ENCODE data around the gene ECHS1. TPM values are rescaled to one million over a fixed set of nuclear protein-coding genes. Genes with fewer than 3 reads are reported as not detected.

Gene ECHS1
- total RNA-seq, 1 donor from 2014 or later, result 44.8 TPM

- H3K36me3 ChIP-seq (ENCODE audit: control insufficient read depth, insufficient read depth, low read length), result no peaks in the 10 kb centered on the region
- peak overlapping the region; percentile 8 for H3K4me3 ChIP-seq (ENCODE audit: low read depth, low read length)
- DNase-seq (ENCODE audit: low read depth), result no peak
- peaks cover 33% of the 10 kb centered on the region for H3K27me3 ChIP-seq (ENCODE audit: control insufficient read depth, insufficient read depth, low read length)
- TF ChIP-seq, protein P1, sequence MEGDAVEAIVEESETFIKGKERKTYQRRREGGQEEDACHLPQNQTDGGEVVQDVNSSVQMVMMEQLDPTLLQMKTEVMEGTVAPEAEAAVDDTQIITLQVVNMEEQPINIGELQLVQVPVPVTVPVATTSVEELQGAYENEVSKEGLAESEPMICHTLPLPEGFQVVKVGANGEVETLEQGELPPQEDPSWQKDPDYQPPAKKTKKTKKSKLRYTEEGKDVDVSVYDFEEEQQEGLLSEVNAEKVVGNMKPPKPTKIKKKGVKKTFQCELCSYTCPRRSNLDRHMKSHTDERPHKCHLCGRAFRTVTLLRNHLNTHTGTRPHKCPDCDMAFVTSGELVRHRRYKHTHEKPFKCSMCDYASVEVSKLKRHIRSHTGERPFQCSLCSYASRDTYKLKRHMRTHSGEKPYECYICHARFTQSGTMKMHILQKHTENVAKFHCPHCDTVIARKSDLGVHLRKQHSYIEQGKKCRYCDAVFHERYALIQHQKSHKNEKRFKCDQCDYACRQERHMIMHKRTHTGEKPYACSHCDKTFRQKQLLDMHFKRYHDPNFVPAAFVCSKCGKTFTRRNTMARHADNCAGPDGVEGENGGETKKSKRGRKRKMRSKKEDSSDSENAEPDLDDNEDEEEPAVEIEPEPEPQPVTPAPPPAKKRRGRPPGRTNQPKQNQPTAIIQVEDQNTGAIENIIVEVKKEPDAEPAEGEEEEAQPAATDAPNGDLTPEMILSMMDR (IDR thresholded peaks at IDR 0.05; ENCODE audit: insufficient read depth, low read length, severe bottlenecking), result no peak
- FAIRE-seq, result no peak
Observed at GRCh38 chr10:133334503-133335245, 38.5 kb downstream of the ECHS1 start.

- H3K36me3 ChIP-seq (ENCODE audit: control insufficient read depth, insufficient read depth, low read length), result no peaks in the 10 kb centered on the region
- no peak for FAIRE-seq
- TF ChIP-seq, protein P1 (IDR thresholded peaks at IDR 0.05; ENCODE audit: insufficient read depth, low read length, severe bottlenecking), result no peak
Observed at GRCh38 chr10:133332936-133333699, 40.0 kb downstream of the ECHS1 start.

GRCh38 chr10:133329491-133330202, 43.5 kb downstream of the ECHS1 start:
- H3K4me3 ChIP-seq (ENCODE audit: low read depth, low read length), result no peak overlapping the region

More at GRCh38 chr10:133332936-133333699, 40.0 kb downstream of the ECHS1 start:
- DNase-seq (ENCODE audit: low read depth), result no peak
- Histone ChIP-seq H3K27me3 (ENCODE audit: control insufficient read depth, insufficient read depth, low read length) (peaks cover 40% of the 10 kb centered on the region), H3K4me3 (ENCODE audit: low read depth, low read length) (no peak overlapping the region)

DNA sequence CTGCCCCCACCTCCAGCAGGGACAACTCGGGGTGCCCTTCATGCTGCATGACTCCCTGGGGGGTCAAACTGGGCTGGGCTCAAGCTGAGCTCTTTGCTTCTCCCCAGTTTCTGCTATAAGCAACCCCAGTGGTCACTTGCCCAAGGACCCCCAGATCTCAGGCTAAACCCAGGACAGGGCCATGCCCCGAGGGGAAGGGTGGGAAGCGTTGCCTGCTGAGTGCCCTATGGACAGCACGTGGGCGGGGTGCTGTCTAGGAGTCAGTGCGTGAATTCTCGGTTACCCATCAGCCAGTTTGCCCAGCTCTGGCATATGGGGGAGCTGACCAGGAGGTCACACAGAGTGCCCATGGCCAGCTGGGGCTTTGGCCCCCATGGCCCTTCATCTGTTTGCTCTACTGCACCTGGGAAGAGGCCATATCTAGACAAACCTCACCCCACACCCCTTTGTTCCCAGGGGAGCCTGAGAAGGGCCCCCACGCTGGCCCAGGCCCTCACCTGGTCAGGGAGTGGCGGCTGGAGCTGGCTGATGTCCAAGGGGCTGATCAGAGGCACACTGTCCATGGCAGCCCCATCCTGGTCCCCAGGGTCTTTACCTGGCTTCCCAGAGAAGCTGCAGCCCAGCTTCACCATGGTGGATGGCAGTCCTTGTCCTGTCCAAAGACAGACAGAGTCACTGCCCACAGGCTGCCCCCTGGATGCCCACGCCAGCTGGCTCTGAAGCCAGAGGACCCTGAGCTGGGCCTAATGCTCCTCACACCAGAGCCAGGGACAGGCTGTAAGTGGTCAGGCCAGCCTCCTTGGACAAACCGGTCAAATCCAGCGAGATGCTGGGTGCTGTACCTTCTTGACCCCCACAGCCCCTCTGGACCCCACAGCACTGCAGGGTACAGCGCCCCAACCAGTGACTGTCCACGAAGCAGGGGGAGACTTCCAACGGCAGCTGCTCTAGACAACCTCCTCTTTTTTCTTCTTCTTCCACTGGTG, 44.5 kb downstream of the ECHS1 start:
- TF ChIP-seq, protein P1 (IDR thresholded peaks at IDR 0.05; ENCODE audit: insufficient read depth, low read length, severe bottlenecking), result no peak
- H3K27me3 ChIP-seq (ENCODE audit: control insufficient read depth, insufficient read depth, low read length), result peaks cover 31% of the 10 kb centered on the region
- DNase-seq (ENCODE audit: low read depth), result no peak

More at GRCh38 chr10:133329491-133330202, 43.5 kb downstream of the ECHS1 start:
- no peaks in the 10 kb centered on the region for H3K36me3 ChIP-seq (ENCODE audit: control insufficient read depth, insufficient read depth, low read length)
- H3K27me3 ChIP-seq (ENCODE audit: control insufficient read depth, insufficient read depth, low read length), result peaks cover 34% of the 10 kb centered on the region
- DNase-seq (ENCODE audit: low read depth) (peak; percentile 52), FAIRE-seq (no peak)
- TF ChIP-seq, protein P1 (IDR thresholded peaks at IDR 0.05; ENCODE audit: insufficient read depth, low read length, severe bottlenecking), result peak; percentile 97

More for the DNA sequence above, 44.5 kb downstream of the ECHS1 start:
- FAIRE-seq, result no peak
- H3K4me3 ChIP-seq (ENCODE audit: low read depth, low read length), result no peak overlapping the region
- no peaks in the 10 kb centered on the region for H3K36me3 ChIP-seq (ENCODE audit: control insufficient read depth, insufficient read depth, low read length)

All from bronchial epithelial cell (primary cell).